ENCODE results near the gene ABCA3.

ABCA3 gene

DNA sequence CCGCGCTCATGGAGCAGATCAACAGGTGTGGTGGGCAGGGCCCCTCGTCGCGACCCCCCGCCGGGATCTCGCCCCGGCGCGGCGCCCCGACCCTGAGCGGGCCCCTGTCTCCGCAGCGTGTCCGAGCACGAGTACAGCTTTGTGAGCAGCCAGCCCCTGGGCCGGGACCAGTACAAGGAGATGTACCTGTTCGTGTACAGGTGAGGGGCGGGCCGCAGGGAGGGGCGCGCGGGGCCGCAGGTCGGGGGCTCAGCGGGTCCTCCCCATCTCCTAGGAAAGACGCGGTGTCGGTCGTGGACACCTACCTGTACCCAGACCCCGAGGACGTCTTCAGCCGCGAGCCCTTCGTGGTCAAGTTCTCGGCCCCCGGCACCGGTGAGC lies 103.4 kb downstream of the ABCA3 start:
- TF ChIP-seq, protein P1, sequence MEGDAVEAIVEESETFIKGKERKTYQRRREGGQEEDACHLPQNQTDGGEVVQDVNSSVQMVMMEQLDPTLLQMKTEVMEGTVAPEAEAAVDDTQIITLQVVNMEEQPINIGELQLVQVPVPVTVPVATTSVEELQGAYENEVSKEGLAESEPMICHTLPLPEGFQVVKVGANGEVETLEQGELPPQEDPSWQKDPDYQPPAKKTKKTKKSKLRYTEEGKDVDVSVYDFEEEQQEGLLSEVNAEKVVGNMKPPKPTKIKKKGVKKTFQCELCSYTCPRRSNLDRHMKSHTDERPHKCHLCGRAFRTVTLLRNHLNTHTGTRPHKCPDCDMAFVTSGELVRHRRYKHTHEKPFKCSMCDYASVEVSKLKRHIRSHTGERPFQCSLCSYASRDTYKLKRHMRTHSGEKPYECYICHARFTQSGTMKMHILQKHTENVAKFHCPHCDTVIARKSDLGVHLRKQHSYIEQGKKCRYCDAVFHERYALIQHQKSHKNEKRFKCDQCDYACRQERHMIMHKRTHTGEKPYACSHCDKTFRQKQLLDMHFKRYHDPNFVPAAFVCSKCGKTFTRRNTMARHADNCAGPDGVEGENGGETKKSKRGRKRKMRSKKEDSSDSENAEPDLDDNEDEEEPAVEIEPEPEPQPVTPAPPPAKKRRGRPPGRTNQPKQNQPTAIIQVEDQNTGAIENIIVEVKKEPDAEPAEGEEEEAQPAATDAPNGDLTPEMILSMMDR (IDR thresholded peaks at IDR 0.05; ENCODE audit: low read length, missing control alignments), result no peak
- DNase-seq (ENCODE audit: low read depth), result no peak
- no peak overlapping the region for H3K4me3 ChIP-seq (replicated peaks; ENCODE audit: low read depth, low read length)

DNA sequence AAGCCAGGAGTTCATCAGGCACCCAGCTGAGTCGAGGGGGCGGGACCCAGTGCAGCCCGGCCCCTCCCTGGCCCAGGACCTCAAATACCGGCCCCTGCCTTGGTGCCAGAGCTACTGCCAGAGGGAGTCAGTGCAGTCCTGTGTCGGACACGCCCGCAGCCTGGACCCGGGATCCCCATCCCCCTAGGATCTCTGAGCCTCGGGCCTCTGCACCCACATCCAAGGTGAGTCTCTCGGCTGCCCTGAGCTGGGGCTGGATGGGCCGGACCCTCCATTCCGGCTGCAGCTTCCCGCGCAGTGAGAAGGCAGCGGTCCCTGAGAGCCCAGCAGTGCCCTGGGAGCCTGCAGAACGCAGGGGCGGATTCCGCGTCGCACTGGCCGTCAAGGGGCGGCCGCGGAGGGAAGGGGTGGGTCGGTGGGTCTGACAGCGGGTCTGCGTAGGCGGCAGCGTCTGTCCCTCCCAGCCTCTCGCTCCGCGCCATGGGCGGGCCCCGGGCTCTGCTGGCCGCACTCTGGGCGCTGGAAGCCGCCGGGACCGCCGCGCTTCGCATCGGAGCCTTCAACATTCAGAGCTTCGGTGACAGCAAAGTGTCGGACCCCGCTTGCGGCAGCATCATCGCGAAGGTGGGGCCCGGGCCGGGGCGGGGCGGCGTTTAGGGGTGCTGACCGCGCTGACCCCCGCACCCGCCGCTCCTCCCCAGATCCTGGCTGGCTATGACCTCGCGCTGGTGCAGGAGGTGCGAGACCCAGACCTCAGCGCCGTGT lies 104.0 kb downstream of the ABCA3 start, which contains the start of gene DNASE1L2:
Gene DNASE1L2 (plus strand): TSS at position 108 of the 765 bp plus-strand sequence. CDS start 373 bp downstream, at position 481.
- DNase-seq (ENCODE audit: low read depth), result peak; percentile 21
- H3K4me3 ChIP-seq (replicated peaks; ENCODE audit: low read depth, low read length), result peak within 1 kb of the TSS; percentile 14
- TF ChIP-seq, protein P1 (IDR thresholded peaks at IDR 0.05; ENCODE audit: low read length, missing control alignments), result no peak

DNA sequence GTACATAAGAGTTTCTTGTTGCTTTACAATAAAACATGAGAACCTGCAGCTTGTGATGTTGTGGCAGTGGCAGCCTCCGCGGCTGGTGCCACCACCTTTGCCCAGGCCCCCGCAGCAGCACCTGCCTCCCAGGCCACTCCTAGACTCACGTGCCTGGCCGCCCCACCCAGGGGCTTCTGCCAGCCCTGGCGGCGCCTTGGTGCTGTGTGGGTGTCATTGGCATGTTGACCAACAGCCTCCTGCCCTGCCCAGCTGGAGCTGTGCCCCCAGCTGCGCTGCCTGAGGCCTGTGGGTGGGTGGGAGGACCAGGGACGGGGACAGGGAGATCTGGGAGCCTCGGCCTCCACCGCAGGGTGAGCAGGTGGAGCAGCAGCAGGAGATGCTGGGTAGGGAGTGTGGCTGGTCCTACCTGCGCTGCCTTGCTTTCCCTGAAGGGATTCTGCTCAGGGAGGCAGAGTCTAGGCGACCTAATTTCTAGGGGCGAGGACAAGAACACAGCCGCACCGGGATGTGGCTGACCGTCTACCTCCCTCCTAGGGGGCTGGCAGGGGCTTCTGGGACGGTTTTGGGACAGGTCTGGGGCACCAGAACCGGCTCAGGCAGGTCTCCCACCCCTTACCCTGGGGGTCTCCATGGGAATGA lies 104.7 kb downstream of the ABCA3 start:
- DNase-seq (ENCODE audit: low read depth), result no peak
- TF ChIP-seq, protein P1 (IDR thresholded peaks at IDR 0.05; ENCODE audit: low read length, missing control alignments), result no peak
- no peak overlapping the region for H3K4me3 ChIP-seq (replicated peaks; ENCODE audit: low read depth, low read length)

DNA sequence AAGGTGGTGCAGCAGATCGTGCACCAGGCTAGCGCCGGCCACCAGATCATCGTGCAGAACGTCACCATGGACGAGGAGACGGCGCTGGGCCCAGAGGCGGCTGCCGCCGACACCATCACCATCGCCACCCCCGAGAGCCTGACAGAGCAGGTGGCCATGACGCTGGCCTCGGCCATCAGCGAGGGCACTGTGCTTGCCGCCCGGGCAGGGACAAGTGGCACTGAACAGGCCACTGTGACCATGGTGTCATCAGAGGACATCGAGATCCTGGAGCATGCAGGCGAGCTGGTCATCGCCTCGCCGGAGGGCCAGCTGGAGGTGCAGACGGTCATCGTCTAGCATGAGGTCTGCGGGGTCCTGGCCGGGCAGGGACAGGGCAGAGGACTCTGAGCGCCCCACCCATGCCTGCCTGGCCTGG lies 105.3 kb downstream of the ABCA3 start:
- H3K4me3 ChIP-seq (replicated peaks; ENCODE audit: low read depth, low read length), result no peak overlapping the region
- TF ChIP-seq, protein P1 (IDR thresholded peaks at IDR 0.05; ENCODE audit: low read length, missing control alignments), result no peak
- DNase-seq (ENCODE audit: low read depth), result no peak

DNA sequence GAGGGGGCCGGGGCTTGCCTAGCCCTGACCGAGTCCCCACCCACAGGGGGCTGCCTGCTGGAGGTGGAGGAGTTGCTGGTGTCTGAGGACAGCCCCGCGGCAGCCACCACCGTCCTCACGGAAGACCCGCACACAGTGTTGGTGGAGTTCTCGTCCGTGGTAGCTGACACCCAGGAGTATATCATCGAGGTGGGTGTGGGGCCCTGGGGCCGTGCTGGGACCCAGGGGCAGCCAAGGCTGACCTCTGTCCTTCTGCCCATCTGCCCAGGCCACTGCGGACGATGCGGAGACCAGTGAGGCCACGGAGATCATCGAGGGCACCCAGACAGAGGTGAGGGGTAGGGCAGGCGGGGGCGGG lies 105.7 kb downstream of the ABCA3 start:
- no peak for DNase-seq (ENCODE audit: low read depth)
- H3K4me3 ChIP-seq (replicated peaks; ENCODE audit: low read depth, low read length), result no peak overlapping the region
- TF ChIP-seq, protein P1 (IDR thresholded peaks at IDR 0.05; ENCODE audit: low read length, missing control alignments), result no peak

DNA sequence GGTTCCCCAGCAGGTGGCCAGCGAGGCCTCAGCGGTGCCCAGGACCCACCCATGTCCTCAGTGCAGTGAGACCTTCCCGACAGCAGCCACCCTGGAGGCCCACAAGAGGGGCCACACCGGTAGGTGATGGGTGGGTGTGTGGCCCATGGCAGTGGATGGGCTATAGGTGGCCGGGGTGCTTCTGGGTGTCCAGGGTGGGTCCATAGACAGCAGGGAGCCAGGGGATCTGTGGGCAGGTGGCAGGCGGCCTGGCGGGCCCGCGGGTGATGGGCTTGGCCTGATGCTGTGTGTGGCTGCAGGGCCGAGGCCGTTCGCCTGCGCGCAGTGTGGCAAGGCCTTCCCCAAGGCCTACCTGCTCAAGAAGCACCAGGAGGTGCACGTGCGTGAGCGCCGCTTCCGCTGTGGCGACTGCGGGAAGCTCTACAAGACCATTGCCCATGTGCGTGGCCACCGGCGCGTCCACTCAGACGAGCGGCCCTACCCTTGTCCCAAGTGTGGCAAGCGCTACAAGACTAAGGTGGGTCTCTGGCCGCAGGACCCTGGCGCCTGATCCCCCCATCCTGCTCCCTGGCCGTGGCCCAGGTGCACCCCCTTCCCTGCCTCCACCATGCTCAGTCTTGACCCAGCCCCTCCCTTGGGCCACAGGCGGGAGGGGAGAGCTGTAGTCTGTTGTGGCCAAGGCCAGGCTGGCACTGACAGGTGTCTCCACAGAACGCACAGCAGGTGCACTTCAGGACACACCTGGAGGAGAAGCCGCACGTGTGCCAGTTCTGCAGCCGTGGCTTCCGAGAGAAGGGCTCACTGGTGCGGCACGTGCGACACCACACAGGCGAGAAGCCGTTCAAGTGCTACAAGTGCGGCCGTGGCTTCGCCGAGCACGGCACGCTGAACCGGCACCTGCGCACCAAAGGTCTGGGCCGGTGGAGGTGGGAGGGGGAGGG lies 106.4 kb downstream of the ABCA3 start:
- TF ChIP-seq, protein P1 (IDR thresholded peaks at IDR 0.05; ENCODE audit: low read length, missing control alignments), result no peak
- no peak overlapping the region for H3K4me3 ChIP-seq (replicated peaks; ENCODE audit: low read depth, low read length)
- DNase-seq (ENCODE audit: low read depth), result no peak
